K562 (cell line): Measurements from ENCODE around the gene HMGN2. TPM values are rescaled to one million over a fixed set of nuclear protein-coding genes. Genes with fewer than 3 reads are reported as not detected.

Experiments
- ATF1 ChIP-seq, 2 experiments: fragments of 450-650 bp in 1 of 2; IDR thresholded peaks; 2 replicates each; pipeline ENCODE4 v1.6.1; 2016; ENCODE audit warnings: missing compliant biosample characterization in 1 of 2, missing genetic modification characterization in 1 of 2
- CBX2 ChIP-seq: fragments of 200-600 bp; sonication (generic); IDR thresholded peaks from one replicate; pipeline ENCODE4 v1.6.1; 2012; ENCODE audit warnings: mild to moderate bottlenecking, low read length, inconsistent platforms; ENCODE audit not compliant: insufficient read depth, poor library complexity, severe bottlenecking
- CCNT2 ChIP-seq: IDR thresholded peaks from 2 replicates; pipeline ENCODE4 v1.6.1; 2011; ENCODE audit warnings: borderline replicate concordance, low read depth, mild to moderate bottlenecking, moderate library complexity, mixed read lengths, low read length; ENCODE audit not compliant: insufficient read length; ENCODE audit errors: extremely low read depth
- FOXA1 ChIP-seq: fragments of 450-650 bp; IDR thresholded peaks from 2 replicates; pipeline ENCODE4 v1.6.1; 2016; ENCODE audit warnings: mild to moderate bottlenecking, borderline replicate concordance
- GABPA ChIP-seq: fragments of 200-800 bp; sonication (Bioruptor generic); conservative IDR thresholded peaks from 2 replicates; pipeline ENCODE4 v1.6.1; 2016; ENCODE audit warnings: low read depth, missing genetic modification characterization, missing compliant biosample characterization
- HIVEP1 ChIP-seq: fragments of 250-450 bp; sonication (Bioruptor Pico); IDR thresholded peaks from 2 replicates; pipeline ENCODE4 v1.4.0; 2020; ENCODE audit warnings: mild to moderate bottlenecking
- HNRNPUL1 ChIP-seq: fragments of 200-400 bp; formaldehyde crosslinking; IDR thresholded peaks from 2 replicates; pipeline ENCODE4 v1.6.1; 2017; ENCODE audit warnings: low read length
- JUND ChIP-seq, 2 experiments: IDR thresholded peaks; 2 replicates in 1 of 2; 3 replicates in 1 of 2; pipeline ENCODE4 v1.6.1; 2011; ENCODE audit warnings: borderline replicate concordance in 2 of 2, low read depth in 2 of 2, low read length in 2 of 2, improper control_type of control experiment in 1 of 2, missing biosample characterization in 1 of 2, missing genetic modification characterization in 1 of 2, missing genetic modification reagents in 1 of 2
- MECOM ChIP-seq: fragments of 250-450 bp; sonication (Bioruptor Pico); IDR thresholded peaks from 2 replicates; pipeline ENCODE4 v1.8.0; 2022; ENCODE audit warnings: inconsistent platforms
- NR2C2 ChIP-seq, 2 experiments: fragments of 200-800 bp in 1 of 2; sonication (Bioruptor generic) in 1 of 2; sonication (generic) in 1 of 2; formaldehyde crosslinking in 1 of 2; IDR thresholded peaks; 2 replicates each; pipeline versions ENCODE4 v1.6.1 to v1.8.0; 2016 to 2022; ENCODE audit warnings: mild to moderate bottlenecking in 1 of 2, missing compliant biosample characterization in 1 of 2, missing genetic modification characterization in 1 of 2, missing genetic modification reagents in 1 of 2
- OTX1 ChIP-seq: fragments of 450-650 bp; formaldehyde crosslinking; IDR thresholded peaks from 2 replicates; pipeline ENCODE4 v1.4.0; 2022; ENCODE audit warnings: mild to moderate bottlenecking
- PRMT5 ChIP-seq: sonication (generic); formaldehyde crosslinking; IDR thresholded peaks from 2 replicates; pipeline ENCODE4 v1.5.0; 2020; ENCODE audit warnings: missing genetic modification reagents
- SLC30A9 ChIP-seq: fragments of 250-450 bp; sonication (Bioruptor Pico); IDR thresholded peaks from 2 replicates; pipeline ENCODE4 v1.8.0; 2022; ENCODE audit warnings: mild to moderate bottlenecking, moderate library complexity
- SRF ChIP-seq, 2 experiments: fragments of 250-450, 450-650 bp in 1 of 2; sonication (Bioruptor Pico) in 1 of 2; sonication (generic) in 1 of 2; formaldehyde crosslinking; IDR thresholded peaks; 2 replicates each; pipeline versions ENCODE4 v1.5.0 to v1.5.1; 2020 to 2022; ENCODE audit warnings: mild to moderate bottlenecking in 1 of 2, missing genetic modification reagents in 1 of 2
- TRIM24 ChIP-seq, 2 experiments: fragments of 450-650 bp; IDR thresholded peaks; 2 replicates each; pipeline ENCODE4 v1.6.1; 2016
- ZNF311 ChIP-seq: fragments of 250-450 bp; sonication (Bioruptor Pico); IDR thresholded peaks from 2 replicates; pipeline ENCODE4 v1.4.0; 2020; ENCODE audit warnings: mild to moderate bottlenecking, moderate library complexity
- ZNF347 ChIP-seq: fragments of 450-650 bp; formaldehyde crosslinking; IDR thresholded peaks from 2 replicates; pipeline ENCODE4 v1.4.0; 2020; ENCODE audit warnings: low read depth, mild to moderate bottlenecking, moderate library complexity
- ZNF695 ChIP-seq: fragments of 450-650 bp; formaldehyde crosslinking; IDR thresholded peaks from 2 replicates; pipeline ENCODE4 v1.4.0; 2020; ENCODE audit warnings: mild to moderate bottlenecking, moderate library complexity
- ZNF830 ChIP-seq: fragments of 250-450 bp; sonication (Bioruptor Pico); IDR thresholded peaks from 2 replicates; pipeline ENCODE4 v1.5.0; 2021; ENCODE audit warnings: mild to moderate bottlenecking
- polyA plus RNA-seq, 8 experiments: library from polyadenylated mRNA; depleted of rRNA in 4 of 8; stranded (reverse) in 5 of 8; unstranded in 3 of 8; fragments of >200 nt; fragmentation: Nextera tagmentation in 2 of 8; fragmentation: Illumina TruSeq in 1 of 8; extraction: Ambion mirVana in 2 of 8; extraction: Trizol in 1 of 8; gene quantifications; 2 replicates each; pipeline versions ENCODE4 v1.2.1 to v1.2.3, GENCODE V29; 2011 to 2014; ENCODE audit warnings: inconsistent platforms in 1 of 8, missing spikeins in 1 of 8
- total RNA-seq, 7 experiments: library from RNA; depleted of rRNA in 6 of 7; stranded (reverse); fragments of >200 nt in 6 of 7; fragmentation: Illumina TruSeq in 2 of 7; extraction: Trizol in 2 of 7; gene quantifications; 2 replicates each; pipeline versions ENCODE4 v1.2.1 to v1.2.3, GENCODE V29; 2011 to 2021; ENCODE audit warnings: low replicate concordance in 1 of 7
- TF ChIP-seq, protein P1 (sequence below): fragments of 250-450 bp; sonication (Bioruptor Pico); IDR thresholded peaks from 2 replicates; pipeline ENCODE4 v1.5.1; 2021; ENCODE audit warnings: mild to moderate bottlenecking
- TF ChIP-seq, protein P2 (sequence below): fragments of 450-650 bp; formaldehyde crosslinking; IDR thresholded peaks from 2 replicates; pipeline ENCODE4 v1.4.0; 2022; ENCODE audit warnings: missing genetic modification characterization
- TF ChIP-seq, protein P3 (sequence below): fragments of 250-450 bp; sonication (Bioruptor Pico); IDR thresholded peaks from 2 replicates; pipeline ENCODE4 v1.8.0; 2022; ENCODE audit warnings: inconsistent platforms

The HMGN2 gene
- total and polyA plus RNA-seq, 9 of the 15 experiments (the other 6 are each of a cell fraction or from before 2014, with no cell fraction given): 370 to 1,354 (median 965) TPM

DNA sequence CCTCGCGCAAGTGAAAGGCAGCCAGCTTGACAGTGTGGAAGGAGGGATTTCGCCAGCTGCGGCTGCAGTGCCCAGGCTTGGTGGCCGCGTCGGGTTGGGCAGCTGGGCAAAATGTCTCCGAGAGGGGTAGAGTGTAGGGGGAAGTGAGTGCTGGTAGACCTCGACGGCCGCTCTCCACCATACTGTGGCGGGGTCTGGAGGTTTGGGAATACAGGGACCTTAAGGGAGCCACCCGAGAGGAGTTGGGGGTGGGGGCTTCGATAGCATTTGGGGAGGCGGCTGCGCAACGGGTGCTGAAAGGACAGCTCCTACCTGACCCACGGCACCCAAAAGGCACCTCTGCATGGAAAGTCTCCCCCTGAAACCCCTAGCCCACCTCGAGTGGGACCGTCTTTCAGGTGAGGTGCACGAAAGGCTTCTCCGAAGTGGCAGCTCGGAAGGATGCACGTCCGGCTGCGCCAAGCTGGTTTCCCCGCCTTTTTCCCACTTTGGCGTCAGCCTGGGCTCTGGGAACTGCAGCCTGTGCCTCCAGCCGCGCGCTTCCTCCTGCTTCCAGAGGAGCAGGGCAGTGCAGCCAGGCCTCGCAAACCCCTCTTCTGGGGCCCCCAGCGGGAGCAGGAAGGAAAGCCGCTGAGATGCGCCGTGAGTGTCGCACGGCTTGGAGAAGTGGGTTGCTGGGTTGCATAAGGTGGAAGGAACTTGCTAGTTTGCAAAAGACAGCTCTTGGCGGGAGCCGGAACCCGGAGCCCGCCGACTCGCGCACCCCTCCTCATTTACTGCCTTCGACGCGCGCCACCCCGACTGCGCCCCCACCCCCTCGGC is 531 bp upstream of the HMGN2 start (continued):
- no peak for TF ChIP-seq JUND (IDR thresholded peaks at IDR 0.05; ENCODE audit: borderline replicate concordance, low read depth, low read length)
- TF ChIP-seq JUND (tag; IDR thresholded peaks at IDR 0.05; ENCODE audit: borderline replicate concordance, low read depth, low read length): 0 out of 3 replicates have a peak, but pooled peaks have one; percentile 11
- TF ChIP-seq, protein P1, sequence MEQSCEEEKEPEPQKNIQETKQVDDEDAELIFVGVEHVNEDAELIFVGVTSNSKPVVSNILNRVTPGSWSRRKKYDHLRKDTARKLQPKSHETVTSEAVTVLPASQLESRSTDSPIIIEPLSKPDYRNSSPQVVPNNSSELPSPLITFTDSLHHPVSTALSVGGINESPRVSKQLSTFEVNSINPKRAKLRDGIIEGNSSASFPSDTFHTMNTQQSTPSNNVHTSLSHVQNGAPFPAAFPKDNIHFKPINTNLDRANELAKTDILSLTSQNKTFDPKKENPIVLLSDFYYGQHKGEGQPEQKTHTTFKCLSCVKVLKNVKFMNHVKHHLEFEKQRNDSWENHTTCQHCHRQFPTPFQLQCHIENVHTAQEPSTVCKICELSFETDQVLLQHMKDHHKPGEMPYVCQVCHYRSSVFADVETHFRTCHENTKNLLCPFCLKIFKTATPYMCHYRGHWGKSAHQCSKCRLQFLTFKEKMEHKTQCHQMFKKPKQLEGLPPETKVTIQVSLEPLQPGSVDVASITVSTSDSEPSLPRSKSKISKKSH (CRISPR knock-in tag): no peak
- TF ChIP-seq CBX2: no peak
- peak; percentile 70; the same call in 1 of the 2 replicates for TF ChIP-seq ZNF695 (CRISPR knock-in tag)
- TF ChIP-seq CCNT2: peak; percentile 44
- TF ChIP-seq, protein P2, sequence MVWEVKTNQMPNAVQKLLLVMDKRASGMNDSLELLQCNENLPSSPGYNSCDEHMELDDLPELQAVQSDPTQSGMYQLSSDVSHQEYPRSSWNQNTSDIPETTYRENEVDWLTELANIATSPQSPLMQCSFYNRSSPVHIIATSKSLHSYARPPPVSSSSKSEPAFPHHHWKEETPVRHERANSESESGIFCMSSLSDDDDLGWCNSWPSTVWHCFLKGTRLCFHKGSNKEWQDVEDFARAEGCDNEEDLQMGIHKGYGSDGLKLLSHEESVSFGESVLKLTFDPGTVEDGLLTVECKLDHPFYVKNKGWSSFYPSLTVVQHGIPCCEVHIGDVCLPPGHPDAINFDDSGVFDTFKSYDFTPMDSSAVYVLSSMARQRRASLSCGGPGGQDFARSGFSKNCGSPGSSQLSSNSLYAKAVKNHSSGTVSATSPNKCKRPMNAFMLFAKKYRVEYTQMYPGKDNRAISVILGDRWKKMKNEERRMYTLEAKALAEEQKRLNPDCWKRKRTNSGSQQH (CRISPR knock-in tag): 0 out of 2 replicates have a peak, but pooled peaks have one; percentile 51
- TF ChIP-seq MECOM (CRISPR knock-in tag): 0 out of 2 replicates have a peak, but pooled peaks have one; percentile 18
- TF ChIP-seq FOXA1: no peak
- no peak for TF ChIP-seq ATF1 (CRISPR knock-in tag; IDR thresholded peaks at IDR 0.05)
- no peak for TF ChIP-seq ATF1 (tag; IDR thresholded peaks at IDR 0.05)
- TF ChIP-seq HNRNPUL1: no peak
- no peak for TF ChIP-seq SLC30A9
- no peak for TF ChIP-seq ZNF347 (CRISPR knock-in tag)
- TF ChIP-seq, protein P3, sequence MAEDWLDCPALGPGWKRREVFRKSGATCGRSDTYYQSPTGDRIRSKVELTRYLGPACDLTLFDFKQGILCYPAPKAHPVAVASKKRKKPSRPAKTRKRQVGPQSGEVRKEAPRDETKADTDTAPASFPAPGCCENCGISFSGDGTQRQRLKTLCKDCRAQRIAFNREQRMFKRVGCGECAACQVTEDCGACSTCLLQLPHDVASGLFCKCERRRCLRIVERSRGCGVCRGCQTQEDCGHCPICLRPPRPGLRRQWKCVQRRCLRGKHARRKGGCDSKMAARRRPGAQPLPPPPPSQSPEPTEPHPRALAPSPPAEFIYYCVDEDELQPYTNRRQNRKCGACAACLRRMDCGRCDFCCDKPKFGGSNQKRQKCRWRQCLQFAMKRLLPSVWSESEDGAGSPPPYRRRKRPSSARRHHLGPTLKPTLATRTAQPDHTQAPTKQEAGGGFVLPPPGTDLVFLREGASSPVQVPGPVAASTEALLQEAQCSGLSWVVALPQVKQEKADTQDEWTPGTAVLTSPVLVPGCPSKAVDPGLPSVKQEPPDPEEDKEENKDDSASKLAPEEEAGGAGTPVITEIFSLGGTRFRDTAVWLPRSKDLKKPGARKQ (CRISPR knock-in tag): no peak
- TF ChIP-seq ZNF830 (CRISPR knock-in tag): 0 out of 2 replicates have a peak, but pooled peaks have one; percentile 67
- TF ChIP-seq GABPA: no peak; the same call in 1 of the 2 replicates
- no peak for TF ChIP-seq HIVEP1 (CRISPR knock-in tag)
- TF ChIP-seq PRMT5 (CRISPR knock-in tag): peak; percentile 66; the same call in 1 of the 2 replicates
- peak; percentile 50 to 72; a peak in 2 of 4 replicates for TF ChIP-seq SRF (CRISPR knock-in tag; IDR thresholded peaks at IDR 0.05)
- TF ChIP-seq TRIM24 (IDR thresholded peaks at IDR 0.05): no peak
- 0 out of 2 replicates have a peak, but pooled peaks have one; percentile 31 for TF ChIP-seq NR2C2 (CRISPR knock-in tag; IDR thresholded peaks at IDR 0.05)
- no peak for TF ChIP-seq NR2C2 (tag; IDR thresholded peaks at IDR 0.05)
- TF ChIP-seq ZNF311 (CRISPR knock-in tag): no peak
- 0 out of 2 replicates have a peak, but pooled peaks have one; percentile 59 for TF ChIP-seq OTX1
